Thoracic aorta (tissue), 2 donors: ENCODE results near the gene VRK2. TPM values are rescaled to one million over a fixed set of nuclear protein-coding genes. Genes with fewer than 3 reads are reported as not detected.

Experiments used
- ATAC-seq: fragments of 150-250 bp; one replicate; pipeline ENCODE4 v1.8.0; 2017; ENCODE audit warnings: low read depth; ENCODE audit not compliant: insufficient number of reproducible peaks, low FRiP score
- DNase-seq: peaks from one replicate; pipeline ENCODE4 v3.0.0-alpha.2; 2020; ENCODE audit warnings: low spot score
- H3K27ac ChIP-seq, 2 donors: fragments of 200-600 bp; sonication (generic); 1 replicate in 1 of 2; 2 replicates in 1 of 2; pipeline ENCODE4 v1.5.1; 2016; ENCODE audit warnings: mild to moderate bottlenecking in 2 of 2, moderate library complexity in 2 of 2
- H3K27me3 ChIP-seq: fragments of 200-600 bp; sonication (generic); replicated peaks from 2 replicates; pipeline ENCODE4 v1.6.0; 2016; ENCODE audit warnings: mild to moderate bottlenecking; ENCODE audit not compliant: insufficient read depth
- H3K36me3 ChIP-seq: fragments of 200-600 bp; sonication (generic); one replicate; pipeline ENCODE4 v1.5.1; 2016
- H3K4me1 ChIP-seq, 2 donors: fragments of 200-600 bp; sonication (generic); 1 replicate in 1 of 2; 2 replicates in 1 of 2; pipeline versions ENCODE4 v1.5.1 to v1.6.0; 2016; ENCODE audit warnings: low read depth in 2 of 2, mild to moderate bottlenecking in 1 of 2; ENCODE audit not compliant: control insufficient read depth in 1 of 2
- H3K4me3 ChIP-seq: fragments of 200-600 bp; sonication (generic); 2 replicates; pipeline ENCODE4 v1.5.1; 2016; ENCODE audit warnings: mild to moderate bottlenecking
- H3K9me3 ChIP-seq: fragments of 200-600 bp; sonication (generic); 2 replicates; pipeline ENCODE4 v1.5.1; 2016
- CTCF ChIP-seq: fragments of 200-600 bp; sonication (generic); IDR thresholded peaks from one replicate; pipeline ENCODE4 v1.5.1; 2019; ENCODE audit warnings: antibody characterized with exemption
- total RNA-seq, 2 donors: library from RNA; depleted of rRNA; stranded (reverse); fragments of >200 nt; gene quantifications; one replicate each; pipeline versions ENCODE4 v1.1.0 to v1.2.3, GENCODE V29; 2016

Gene VRK2
- total RNA-seq, 2 donors from 2014 or later: 13.3 to 23.3 TPM

GRCh38 chr2:58051445-58051844 is 4.8 kb downstream of the VRK2 start:
- Histone ChIP-seq H3K36me3 (no peaks in the 10 kb centered on the region), H3K27me3 (no peaks in the 10 kb centered on the region), H3K4me3 (no peak overlapping the region), H3K9me3 (no peaks in the 10 kb centered on the region), H3K4me1 (peaks cover 13% of the 10 kb centered on the region in 2 donors), H3K27ac (no peak overlapping the region)
- DNase-seq (no peak), ATAC-seq (no peak)
- no peak for TF ChIP-seq CTCF

GRCh38 chr2:58052978-58053377 is 6.4 kb downstream of the VRK2 start:
- no peak for TF ChIP-seq CTCF

GRCh38 chr2:58054264-58054663 is 7.7 kb downstream of the VRK2 start:
- ATAC-seq (no peak), DNase-seq (no peak)
- Histone ChIP-seq H3K9me3 (no peaks in the 10 kb centered on the region), H3K36me3 (no peaks in the 10 kb centered on the region), H3K27me3 (no peaks in the 10 kb centered on the region), H3K4me1 (peaks cover 0 to 5% of the 10 kb centered on the region in 2 donors), H3K27ac (no peak overlapping the region), H3K4me3 (no peak overlapping the region)
- TF ChIP-seq CTCF: no peak

More at GRCh38 chr2:58052978-58053377, 6.4 kb downstream of the VRK2 start:
- Histone ChIP-seq H3K27ac (no peak overlapping the region), H3K36me3 (no peaks in the 10 kb centered on the region), H3K4me3 (no peak overlapping the region), H3K9me3 (no peaks in the 10 kb centered on the region), H3K27me3 (no peaks in the 10 kb centered on the region), H3K4me1 (peaks cover 6 to 7% of the 10 kb centered on the region in 2 donors)
- ATAC-seq (no peak), DNase-seq (no peak)

- Histone ChIP-seq H3K27me3 (no peaks in the 10 kb centered on the region), H3K9me3 (no peaks in the 10 kb centered on the region), H3K27ac (no peak overlapping the region), H3K36me3 (no peaks in the 10 kb centered on the region), H3K4me3 (no peak overlapping the region), H3K4me1 (peaks cover 0 to 5% of the 10 kb centered on the region in 2 donors)
- ATAC-seq (no peak), DNase-seq (no peak)
- no peak for TF ChIP-seq CTCF
Observed at GRCh38 chr2:58055033-58055786, 8.6 kb downstream of the VRK2 start.

- no peaks in the 10 kb centered on the region for H3K27me3 ChIP-seq
- no peaks in the 10 kb centered on the region for H3K9me3 ChIP-seq
- no peak for DNase-seq
- peaks cover 0 to 5% of the 10 kb centered on the region in 2 donors for H3K4me1 ChIP-seq
- no peak for TF ChIP-seq CTCF
- H3K27ac ChIP-seq: no peak overlapping the region
- no peak for ATAC-seq
- H3K36me3 ChIP-seq: no peaks in the 10 kb centered on the region
- H3K4me3 ChIP-seq: no peak overlapping the region
Observed at GRCh38 chr2:58056192-58056916, 9.7 kb downstream of the VRK2 start.
